HG03097 (cell line): ENCODE measurements around the gene IDH3G.
"Not testable (repeated sequence)": the region's sequence is repeated elsewhere in the genome, so short reads cannot be mapped to it uniquely, and the experiment has no call there.

Experiments used
- ATAC-seq: cut with Tn5 transposase; IDR thresholded peaks from one replicate; pipeline ENCODE4 v1.9.1; 2021; ENCODE audit not compliant: unreplicated experiment, low FRiP score

Gene IDH3G

GRCh38 chrX:153763298-153763932, 30.8 kb downstream of the IDH3G start:
- ATAC-seq, result no peak

- ATAC-seq, result no peak
Measured at GRCh38 chrX:153762626-153763173, 31.5 kb downstream of the IDH3G start.

- ATAC-seq, result no peak
Measured at GRCh38 chrX:153761863-153762262, 32.3 kb downstream of the IDH3G start.

GRCh38 chrX:153755136-153755535, 39.0 kb downstream of the IDH3G start:
- ATAC-seq, result no peak

- no peak for ATAC-seq
Measured at GRCh38 chrX:153750127-153750774, 43.9 kb downstream of the IDH3G start.

GRCh38 chrX:153749017-153749416, 45.2 kb downstream of the IDH3G start:
- not testable (repeated sequence) for ATAC-seq

- not testable (repeated sequence) for ATAC-seq
Measured at GRCh38 chrX:153746991-153747390, 47.2 kb downstream of the IDH3G start.

- ATAC-seq, result no peak
Measured at GRCh38 chrX:153746359-153746758, 47.8 kb downstream of the IDH3G start.

GRCh38 chrX:153745067-153745433, 49.1 kb downstream of the IDH3G start:
- not testable (repeated sequence) for ATAC-seq

- ATAC-seq, result no peak
Measured at GRCh38 chrX:153744210-153745066, 49.7 kb downstream of the IDH3G start.

GRCh38 chrX:153743468-153744209, 50.5 kb downstream of the IDH3G start:
- ATAC-seq, result not testable (repeated sequence)

- ATAC-seq, result not testable (repeated sequence)
Measured at GRCh38 chrX:153742796-153743467, 51.2 kb downstream of the IDH3G start.

- not testable (repeated sequence) for ATAC-seq
Measured at GRCh38 chrX:153742111-153742510, 52.1 kb downstream of the IDH3G start.

- ATAC-seq, result no peak
Measured at GRCh38 chrX:153741446-153741845, 52.7 kb downstream of the IDH3G start.

GRCh38 chrX:153740631-153741222, 53.4 kb downstream of the IDH3G start:
- no peak for ATAC-seq

GRCh38 chrX:153739754-153740486, 54.3 kb downstream of the IDH3G start:
- no peak for ATAC-seq

GRCh38 chrX:153738056-153738605, 56.0 kb downstream of the IDH3G start:
- ATAC-seq, result no peak

GRCh38 chrX:153736871-153737441, 57.2 kb downstream of the IDH3G start:
- no peak for ATAC-seq
